ENCODE measurements around the gene NKX1-1. TPM values are rescaled to one million over a fixed set of nuclear protein-coding genes. Genes with fewer than 3 reads are reported as not detected.
"Not testable (repeated sequence)": the region's sequence is repeated elsewhere in the genome, so short reads cannot be mapped to it uniquely, and the experiment has no call there.

NKX1-1 gene
- total RNA-seq, 1 donor from 2014 or later = not detected

DNA sequence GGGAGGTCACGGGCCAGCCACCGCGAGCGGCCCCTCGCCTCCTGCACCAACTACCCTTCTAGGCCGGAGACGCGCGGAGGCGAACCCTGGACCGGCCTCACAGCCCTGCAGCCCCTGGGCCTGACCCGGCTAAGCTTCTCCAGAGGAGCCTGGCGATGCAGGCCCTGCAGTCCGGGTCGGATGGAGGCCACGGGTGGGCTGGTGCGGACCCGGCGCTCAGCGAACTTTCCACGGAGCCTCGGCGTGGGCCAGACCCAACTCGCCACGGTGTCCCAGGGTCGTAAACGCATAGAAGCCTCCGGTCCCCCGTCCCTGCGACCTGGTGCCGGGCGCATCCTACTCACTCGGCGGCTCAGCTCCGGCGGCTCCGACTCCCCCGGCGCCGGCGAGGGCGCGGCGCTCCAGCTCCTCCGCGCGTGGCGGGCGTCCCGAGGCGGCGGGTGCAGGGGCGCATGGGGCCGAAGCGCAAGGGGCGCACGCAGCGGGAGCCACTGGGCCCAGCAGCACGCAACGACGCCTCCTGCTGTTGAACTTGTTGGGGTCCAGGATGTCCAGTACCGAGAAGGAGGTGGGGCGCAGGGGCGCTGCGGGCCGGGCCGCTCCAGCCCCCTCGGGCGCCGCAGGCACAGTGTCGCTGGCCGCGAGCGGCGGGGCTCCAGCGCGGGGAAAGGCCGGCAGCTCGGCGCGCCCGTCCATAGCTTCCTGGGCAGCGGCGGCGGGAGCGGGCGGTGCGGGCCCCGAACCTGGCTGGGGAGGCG is 427 bp downstream of the NKX1-1 start:
- ATAC-seq (no peak), DNase-seq (ENCODE audit: low spot score) (no peak)

DNA sequence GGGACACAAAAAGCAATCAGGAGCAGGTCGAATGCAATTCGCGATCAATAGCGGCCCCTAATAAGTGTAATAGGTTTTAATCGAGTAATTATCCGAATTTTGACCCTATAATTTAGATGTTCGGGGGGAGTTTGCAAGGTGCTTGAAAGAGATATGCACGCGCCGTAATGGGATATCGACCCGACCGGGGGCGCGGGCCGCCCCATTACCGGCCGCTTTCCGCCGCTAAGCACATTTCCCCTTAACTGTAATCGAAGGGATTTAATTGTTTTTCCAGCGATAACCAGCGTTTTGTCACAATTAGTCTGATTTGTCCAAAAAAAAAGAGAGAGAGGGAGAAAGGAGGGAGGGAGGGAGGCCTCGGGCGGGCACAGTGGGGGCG is 997 bp downstream of the NKX1-1 start:
- DNase-seq (ENCODE audit: low spot score) = no peak
- ATAC-seq = no peak

DNA sequence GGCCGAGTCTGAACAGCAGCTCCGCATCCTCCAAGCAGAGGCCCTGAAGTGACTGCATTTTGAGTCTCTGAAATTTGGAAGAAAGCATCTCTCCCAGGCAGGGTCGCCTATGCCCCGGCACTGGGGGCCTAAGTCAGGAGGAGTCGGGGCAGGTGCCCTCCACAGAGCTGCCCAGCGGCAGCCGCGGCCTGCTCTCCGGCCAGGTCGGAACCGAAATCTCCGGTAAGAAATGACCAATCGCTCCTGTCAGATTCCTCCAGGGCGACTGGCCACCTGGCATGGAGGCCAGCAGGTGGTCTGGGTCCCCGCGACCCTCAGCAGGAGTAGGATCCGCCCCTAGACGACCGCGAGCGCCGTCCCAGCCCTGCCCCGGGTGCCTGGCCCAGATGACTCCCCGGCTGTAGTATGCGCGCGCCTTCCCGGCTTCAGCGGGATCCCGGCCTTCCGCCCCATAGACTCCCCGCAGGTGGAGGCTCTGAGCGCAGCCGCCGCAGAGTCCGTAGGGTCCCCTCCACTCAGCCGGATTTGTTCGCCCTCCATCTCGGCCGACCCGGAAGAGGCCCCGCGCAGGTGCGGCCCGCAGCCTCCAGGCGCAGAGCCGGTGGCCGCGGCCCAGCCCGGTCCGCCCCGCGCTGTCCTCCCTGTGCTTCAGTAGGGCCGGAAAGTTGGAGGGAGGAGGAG is 1.5 kb downstream of the NKX1-1 start:
- DNase-seq (ENCODE audit: low spot score) = no peak
- ATAC-seq = no peak

DNA sequence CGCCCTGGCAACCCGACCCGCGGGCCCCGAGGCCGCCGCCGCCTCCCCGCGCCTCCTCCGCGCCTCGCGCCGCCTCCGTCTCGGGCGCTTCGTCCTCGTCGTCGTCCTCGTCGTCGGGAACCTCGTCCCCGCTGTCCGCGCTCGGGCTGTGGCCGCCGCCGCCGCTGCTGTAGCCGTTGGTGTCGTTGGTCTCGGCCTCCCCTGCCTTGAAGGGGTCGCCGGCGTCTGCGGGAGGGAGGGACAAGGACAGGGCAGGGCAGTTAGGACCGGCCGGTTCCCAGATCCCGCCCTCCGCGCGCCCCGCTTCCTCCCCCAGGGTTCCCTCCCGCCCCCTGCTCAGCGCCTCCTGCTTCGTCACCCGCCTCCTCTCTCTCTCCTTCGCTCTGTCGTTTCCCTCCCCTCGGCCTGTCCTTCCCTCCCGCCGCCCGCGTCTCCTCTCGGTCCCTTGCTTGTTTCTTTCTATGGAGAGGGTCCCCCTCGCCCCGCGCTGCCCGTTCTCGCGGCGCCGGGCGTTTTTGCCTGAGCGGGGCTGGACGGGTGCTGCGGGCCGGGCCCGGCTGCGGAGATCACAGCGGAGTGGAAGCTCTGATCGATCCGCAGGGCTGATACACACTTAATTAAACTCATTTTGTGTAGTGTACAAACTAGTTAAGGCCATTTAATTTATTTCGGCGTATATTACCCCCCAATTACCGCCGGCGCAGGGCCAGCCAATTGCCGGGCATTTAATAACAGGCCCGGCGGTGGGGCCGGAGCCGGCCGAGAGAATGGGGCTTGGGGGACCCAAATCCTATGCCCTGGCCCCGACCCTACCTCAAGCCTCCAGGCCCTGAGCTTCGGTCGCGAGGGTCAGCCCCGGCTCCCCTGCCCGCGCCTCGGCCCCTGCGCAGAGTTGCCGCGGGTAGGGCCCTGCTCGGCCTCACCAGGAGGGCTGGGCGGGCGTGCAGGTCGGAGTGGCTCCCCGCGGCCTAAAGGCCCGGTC is 2.4 kb downstream of the NKX1-1 start:
- no peak for DNase-seq (ENCODE audit: low spot score)

DNA sequence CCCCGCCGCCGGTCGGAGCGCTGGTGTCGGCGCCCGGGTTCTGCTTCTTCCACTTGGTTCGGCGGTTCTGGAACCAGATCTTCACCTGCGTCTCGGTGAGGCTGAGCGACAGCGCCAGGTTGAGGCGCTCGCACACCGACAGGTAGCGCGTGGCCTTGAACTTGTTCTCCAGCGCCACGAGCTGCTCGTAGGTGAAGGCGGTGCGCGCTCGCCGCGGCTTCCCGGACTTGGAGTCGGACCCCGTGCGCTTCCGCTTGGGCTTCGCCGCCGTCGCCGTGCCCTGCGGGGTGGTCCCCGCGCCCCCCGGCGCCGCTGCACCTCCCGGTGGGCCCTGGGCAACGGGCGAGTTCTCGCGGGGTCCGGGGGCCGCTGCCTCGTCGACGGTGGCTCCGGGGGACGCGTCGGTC is 3.1 kb downstream of the NKX1-1 start:
- ATAC-seq (no peak), DNase-seq (ENCODE audit: low spot score) (no peak)

More for the DNA sequence above, 2.4 kb downstream of the NKX1-1 start:
- ATAC-seq = no peak

DNA sequence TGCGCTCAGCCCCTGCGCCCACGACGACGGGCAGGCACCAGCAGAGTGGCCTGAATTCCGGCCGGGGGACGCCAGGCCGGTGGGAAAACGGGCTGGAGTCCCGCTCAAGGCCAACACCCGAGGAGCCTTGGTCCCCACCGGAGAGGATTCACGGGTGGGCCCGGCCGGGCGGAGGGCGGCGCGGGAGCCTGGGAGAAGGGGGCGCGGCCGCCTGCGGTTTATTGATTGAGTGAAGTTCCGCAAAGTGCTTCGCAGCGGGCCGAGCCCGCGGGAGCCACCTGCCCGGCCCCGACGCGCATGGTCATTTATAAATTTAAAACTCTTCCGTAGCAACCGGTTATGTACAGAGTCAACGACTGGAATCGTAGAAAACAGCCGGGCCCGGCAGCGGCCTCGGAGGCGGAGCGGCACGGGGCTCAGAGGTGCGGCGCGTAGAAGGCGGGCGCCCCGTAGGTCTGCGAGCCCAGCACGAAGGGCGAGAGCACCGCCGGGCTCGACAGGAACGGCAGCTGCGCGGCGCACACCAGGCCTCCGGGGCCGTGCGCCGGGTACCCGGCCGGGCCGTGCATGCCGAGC is 3.6 kb downstream of the NKX1-1 start:
- ATAC-seq (no peak), DNase-seq (ENCODE audit: low spot score) (no peak)

DNA sequence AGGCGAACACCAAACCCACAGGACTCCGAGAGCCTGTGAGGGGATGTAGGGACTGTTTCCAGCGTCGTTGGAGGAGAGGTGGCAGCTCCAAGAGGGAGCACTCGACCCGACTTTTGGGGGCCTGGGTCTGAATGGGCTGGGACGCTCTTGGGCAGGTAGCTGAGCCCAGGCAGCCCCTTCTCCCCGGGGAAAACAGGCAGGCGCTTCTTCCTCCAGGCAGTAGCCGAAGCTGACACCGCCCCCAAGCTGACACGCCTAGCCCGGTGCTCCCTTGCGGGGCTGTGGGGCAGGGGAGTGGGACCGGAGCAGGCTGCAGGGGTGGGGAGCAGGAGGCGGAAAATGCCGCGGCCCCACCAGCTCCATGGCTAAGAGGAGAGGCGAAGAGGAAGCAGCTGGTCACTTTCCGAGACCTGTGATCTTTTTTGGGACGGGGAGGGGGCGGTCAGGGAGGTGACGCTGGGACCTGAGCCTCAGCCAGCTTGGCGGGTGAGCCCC is 4.2 kb downstream of the NKX1-1 start:
- DNase-seq (ENCODE audit: low spot score) (no peak), ATAC-seq (no peak)

DNA sequence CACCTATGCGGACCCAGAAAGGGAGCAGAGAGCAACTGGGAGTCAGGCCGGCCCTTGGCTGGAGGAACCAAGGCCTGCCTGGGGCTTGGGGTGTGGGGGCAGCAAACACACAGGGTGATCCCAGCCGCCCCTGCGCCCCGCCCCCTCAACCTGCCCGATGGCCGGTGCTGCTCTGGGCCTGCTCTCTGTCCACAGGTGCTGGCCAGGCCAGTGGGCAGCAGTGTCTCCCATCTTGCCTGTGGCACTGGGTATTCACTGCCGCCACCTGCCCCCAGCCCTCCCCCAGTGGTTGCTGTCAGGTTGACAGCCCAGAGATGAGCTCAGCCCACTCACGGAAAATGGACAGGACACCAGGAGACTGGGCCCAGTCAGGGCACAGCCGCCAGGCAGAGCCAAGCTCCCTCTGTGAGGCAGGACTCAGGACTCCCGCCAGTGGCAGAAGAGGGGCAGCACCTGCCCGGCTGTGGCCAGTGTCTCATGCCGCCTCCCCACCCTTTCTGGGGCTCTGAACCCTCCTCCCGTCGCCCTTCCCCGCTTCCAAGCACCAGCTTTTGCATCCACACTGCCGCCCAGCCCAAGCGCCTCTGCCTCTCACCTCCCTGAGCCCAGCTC is 4.7 kb downstream of the NKX1-1 start:
- ATAC-seq (no peak), DNase-seq (ENCODE audit: low spot score) (no peak)

DNA sequence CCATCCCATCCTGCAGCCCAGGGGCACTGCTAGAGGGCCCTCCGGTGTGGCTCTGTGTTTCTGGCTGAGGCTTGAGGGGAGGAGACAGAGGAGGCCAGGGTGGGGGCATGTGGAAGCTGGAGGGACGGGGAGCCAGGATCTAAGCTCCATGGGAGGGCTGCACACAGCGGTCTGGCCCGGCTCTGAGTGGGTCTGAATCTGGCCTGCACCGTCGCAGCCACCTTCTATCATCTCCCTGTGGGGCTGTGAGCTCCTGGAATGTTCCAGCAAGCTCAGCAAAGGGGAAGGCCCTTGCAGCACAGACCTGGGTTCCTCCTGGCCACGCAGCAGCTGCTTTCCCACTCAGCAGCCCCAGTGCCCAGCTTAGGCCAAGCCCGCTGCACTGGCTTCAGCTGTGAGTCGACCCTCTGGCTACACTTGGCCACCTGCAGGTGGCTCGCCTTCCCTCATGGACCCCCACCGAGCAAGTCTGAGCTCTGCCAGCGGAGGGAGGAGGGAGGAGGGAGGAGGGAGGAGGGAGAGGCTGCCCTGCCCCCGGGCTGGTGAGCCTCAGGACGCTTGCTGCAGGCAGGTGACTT is 5.3 kb downstream of the NKX1-1 start:
- no peak for ATAC-seq
- no peak for DNase-seq (ENCODE audit: low spot score)

DNA sequence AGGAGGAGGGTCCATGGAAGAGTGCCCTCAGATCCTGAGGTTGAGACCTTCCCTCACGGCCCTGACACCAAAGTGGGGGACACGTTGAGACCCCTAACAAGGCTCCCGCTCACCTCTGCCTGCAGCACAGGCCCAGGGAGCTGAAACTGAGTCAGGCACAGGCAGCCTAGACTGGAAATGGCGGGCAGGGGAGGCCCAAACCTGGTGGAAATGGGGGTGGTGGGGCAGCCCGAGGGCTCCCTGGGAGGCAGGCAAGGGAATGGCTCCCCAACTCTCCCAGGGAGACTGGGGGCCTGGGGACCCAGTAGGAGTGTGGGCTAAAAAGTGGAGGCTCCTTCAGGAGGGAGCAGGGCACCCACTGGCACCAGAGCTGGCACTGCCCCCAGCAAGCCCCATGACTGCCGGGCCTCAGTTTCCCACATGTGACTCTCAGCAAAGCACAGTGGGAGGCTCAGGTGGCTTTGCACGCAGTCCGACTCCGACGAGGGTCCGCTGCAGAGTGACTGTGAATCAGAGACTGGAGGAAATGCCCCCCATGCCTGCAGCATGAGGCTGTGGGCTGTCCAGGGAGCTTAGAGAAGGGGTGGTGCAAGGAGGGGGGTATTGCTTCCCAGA is 5.9 kb downstream of the NKX1-1 start:
- DNase-seq (ENCODE audit: low spot score) (no peak), ATAC-seq (no peak)

DNA sequence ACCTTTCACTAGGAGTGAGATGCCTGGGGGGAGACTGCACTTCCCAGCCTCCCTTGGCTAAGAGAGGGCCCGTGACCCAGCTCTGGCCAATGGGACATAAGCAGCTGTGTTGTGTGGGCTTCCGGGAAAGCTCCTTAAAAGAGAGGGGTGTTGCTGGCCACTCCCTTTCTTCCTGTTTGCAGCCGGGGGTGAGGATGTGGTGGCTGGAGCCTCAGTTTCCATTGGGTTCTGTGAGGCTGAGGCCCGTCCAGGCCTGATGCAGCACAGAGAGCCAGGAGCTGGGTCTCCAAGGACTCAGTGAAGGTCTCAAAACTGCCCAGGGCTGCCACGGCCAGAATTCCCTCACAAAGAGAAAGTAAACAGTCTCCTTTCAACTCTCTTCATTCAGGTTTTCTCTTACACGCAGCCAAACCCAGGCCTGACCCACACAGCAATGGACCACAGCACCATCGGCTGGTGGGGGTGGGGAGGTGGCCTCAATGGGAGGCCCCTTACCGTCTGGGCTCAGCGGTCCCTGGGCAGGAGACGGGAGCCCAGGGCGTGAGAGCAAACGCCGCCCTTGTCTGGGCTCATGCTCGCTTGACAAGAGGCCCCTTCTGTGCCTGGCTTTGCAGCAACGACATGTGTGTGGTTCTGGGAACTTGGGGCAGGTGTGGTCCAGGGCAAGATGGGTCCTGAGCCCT is 6.6 kb downstream of the NKX1-1 start:
- no peak for DNase-seq (ENCODE audit: low spot score)
- ATAC-seq = no peak

DNA sequence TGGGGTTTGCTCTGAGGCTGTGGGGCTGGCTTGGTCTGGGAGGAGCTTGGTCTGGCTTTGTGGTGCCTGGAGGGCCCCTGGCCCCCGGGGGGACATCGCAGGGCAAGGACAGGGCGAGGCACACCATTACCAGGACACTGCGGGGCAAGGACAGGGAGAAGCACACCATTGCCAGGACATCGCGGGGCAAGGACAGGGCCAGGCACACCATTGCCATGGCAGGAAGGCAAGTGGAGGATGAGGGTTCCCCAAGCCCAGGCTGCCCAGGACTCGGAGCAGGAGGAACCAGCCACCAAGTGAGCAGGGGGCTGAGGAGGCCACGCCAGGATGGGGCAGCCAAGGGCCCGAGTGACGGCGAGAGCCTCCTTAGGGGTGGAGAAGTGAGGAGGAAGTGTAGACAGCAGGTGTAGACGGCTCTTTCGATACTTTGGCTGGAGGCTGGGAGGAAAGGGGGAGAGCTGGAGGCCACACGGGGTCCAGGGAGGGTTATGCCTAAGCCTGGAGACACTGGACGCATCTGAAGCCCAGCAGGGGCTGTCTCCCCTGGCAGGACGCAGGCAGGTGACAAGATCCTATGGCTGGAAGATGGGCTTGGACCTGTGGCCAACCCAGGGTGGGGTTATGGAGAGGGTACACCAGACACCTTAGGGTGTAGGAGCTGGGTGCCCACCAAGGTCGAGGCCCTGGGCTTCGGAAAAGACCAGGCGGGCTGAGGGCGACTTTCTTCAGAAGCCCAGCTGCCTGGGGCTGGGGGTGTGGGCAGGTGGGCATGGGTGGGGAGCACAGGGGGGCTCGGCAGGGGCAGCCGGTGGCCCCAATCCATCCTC is 7.3 kb downstream of the NKX1-1 start:
- DNase-seq (ENCODE audit: low spot score) (no peak), ATAC-seq (no peak)

DNA sequence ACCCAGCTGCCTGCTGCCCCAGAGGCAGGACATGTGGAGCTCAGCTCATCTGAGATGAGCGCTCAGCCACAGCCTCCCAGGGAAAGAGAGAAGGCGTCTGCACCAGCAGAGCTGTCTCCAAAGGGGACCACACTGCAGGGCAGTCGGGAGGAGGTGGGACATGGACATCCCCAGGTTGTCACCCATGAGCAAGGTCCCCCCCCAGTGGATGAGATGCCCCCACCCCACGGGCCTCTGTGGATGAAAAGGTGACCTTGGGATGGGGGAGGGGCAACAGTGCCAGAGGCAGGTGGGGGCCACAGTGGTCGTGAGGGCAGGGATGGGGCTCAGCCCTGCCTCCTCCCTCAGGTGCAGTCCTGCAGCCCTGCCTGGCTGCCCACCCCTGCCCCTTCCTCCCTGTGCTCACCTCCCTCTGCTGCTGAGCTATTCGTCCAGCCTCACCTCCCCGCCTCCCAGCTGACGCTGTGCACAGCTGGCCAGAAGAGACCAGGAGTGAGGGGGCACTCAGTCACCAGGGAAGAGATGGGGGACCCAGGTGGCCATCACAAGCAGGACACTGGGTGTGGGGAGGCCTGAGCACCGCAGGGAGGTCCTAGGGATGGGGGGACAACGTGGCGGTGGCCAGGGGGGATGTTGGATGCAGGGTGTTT is 9.3 kb downstream of the NKX1-1 start:
- no peak for ATAC-seq
- no peak for DNase-seq (ENCODE audit: low spot score)

DNA sequence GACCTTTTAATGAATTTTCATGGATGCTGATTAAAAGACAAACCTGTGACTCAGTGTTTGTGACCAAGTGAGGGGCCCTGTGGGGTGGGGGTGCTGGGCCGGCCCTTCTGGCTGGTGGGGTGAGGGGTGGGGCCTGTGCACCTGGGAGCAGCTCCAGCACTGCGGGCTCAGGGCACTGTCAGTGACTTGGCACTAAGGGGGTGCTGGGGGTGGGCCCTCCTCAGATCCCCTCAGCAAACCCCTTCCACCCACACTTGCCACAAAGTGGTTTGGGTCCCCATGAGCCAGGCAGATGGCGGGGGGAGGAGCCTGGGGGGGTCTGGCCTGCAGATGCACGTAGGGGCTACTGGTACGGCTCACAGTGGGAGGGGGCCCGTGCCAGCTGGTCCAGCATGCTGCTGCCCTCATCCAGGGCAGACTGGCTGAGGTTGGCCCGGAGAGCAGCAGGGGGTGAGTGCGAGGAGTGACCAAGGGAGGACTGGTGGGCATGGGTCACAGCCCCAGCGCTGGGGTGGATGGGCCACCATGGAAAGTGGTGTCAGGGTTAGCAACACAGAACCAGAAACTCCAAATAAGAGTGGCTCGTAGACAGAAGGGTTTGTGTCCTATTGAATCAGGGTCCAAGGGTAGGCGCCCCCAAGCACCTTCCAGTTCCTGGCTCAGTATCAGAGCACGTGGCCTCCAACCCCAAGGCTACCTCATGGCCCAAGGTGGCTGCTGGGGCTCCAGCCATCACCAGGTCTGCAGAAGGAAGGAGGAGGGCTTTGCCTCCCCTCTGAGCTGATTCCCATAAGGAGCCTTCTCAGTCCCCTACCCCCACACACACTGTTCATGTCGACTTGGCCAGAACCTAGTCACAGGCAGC is 10.1 kb downstream of the NKX1-1 start:
- DNase-seq (ENCODE audit: low spot score) (no peak), ATAC-seq (no peak)

DNA sequence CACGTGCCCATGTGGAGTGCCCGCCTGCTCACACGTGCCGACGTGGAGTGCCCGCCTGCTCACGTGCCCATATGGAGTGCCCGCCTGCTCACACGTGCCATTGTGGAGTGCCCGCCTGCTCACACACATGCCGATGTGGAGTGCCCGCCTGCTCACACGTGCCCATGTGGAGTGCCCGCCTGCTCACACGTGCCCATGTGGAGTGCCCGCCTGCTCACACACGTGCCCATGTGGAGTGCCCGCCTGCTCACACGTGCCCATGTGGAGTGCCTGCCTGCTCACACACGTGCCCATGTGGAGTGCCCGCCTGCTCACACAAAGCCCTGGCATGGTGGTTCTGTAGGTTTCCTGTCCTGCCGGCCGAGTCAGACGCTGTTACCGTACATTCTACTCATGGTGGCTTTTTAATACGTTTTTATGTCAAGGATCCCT is 10.8 kb downstream of the NKX1-1 start:
- DNase-seq (ENCODE audit: low spot score); ATAC-seq: not testable (repeated sequence)

DNA sequence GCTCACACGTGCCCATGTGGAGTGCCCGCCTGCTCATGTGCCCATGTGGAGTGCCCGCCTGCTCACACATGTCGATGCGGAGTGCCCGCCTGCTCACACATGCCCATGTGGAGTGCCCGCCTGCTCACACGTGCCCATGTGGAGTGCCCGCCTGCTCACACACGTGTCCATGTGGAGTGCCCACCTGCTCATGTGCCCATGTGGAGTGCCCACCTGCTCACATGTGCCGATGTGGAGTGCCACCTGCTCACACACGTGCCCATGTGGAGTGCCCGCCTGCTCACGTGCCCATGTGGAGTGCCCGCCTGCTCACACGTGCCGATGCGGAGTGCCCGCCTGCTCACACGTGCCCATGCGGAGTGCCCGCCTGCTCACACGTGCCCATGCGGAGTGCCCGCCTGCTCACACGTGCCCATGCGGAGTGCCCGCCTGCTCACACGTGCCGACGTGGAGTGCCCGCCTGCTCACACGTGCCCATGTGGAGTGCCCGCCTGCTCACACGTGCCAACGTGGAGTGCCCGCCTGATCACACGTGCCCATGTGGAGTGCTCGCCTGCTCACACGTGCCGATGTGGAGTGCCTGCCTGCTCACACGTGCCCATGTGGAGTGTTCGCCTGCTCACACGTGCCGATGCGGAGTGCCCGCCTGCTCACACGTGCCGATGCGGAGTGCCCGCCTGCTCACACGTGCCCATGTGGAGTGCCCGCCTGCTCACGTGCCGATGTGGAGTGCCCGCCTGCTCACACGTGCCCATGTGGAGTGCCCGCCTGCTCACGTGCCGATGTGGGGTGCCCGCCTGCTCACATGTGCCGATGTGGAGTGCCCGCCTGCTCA is 11.5 kb downstream of the NKX1-1 start:
- DNase-seq (ENCODE audit: low spot score); ATAC-seq: not testable (repeated sequence)
